Mesenchymal stem cell (in vitro differentiated cells and primary cell): ENCODE results near the gene RBM43.
A peak's percentile ranks its signal among the peaks of the same experiment; 100 is the strongest.

Source experiments
- DNase-seq: peaks from one replicate; pipeline ENCODE4 v3.0.0-alpha.2; 2013
- H2AFZ ChIP-seq: one replicate; pipeline ENCODE4 v1.6.1; 2013; ENCODE audit warnings: low read depth, mild to moderate bottlenecking, control low read depth, inconsistent platforms, low read length, moderate library complexity
- H2AK5ac ChIP-seq: 2 replicates; pipeline ENCODE4 v1.6.1; 2013; ENCODE audit warnings: low read length, moderate library complexity, mild to moderate bottlenecking, inconsistent platforms; ENCODE audit not compliant: severe bottlenecking
- H2BK120ac ChIP-seq: one replicate; pipeline ENCODE4 v1.6.1; 2013; ENCODE audit warnings: low read depth, mild to moderate bottlenecking, inconsistent platforms, low read length, moderate library complexity
- H2BK12ac ChIP-seq, 2 experiments: one replicate each; pipeline ENCODE4 v1.6.1; 2013; ENCODE audit warnings: inconsistent platforms in 2 of 2, low read length in 2 of 2, mild to moderate bottlenecking in 2 of 2, moderate library complexity in 2 of 2, control low read depth in 1 of 2
- H2BK15ac ChIP-seq: one replicate; pipeline ENCODE4 v1.6.1; 2013; ENCODE audit warnings: mild to moderate bottlenecking, low read depth, inconsistent platforms; ENCODE audit not compliant: poor library complexity, severe bottlenecking
- H2BK5ac ChIP-seq: 2 replicates; pipeline ENCODE4 v1.6.1; 2013; ENCODE audit warnings: low read depth, mild to moderate bottlenecking, low read length, control low read depth, inconsistent platforms; ENCODE audit not compliant: poor library complexity, severe bottlenecking
- H3K14ac ChIP-seq, 2 experiments: one replicate each; pipeline ENCODE4 v1.6.1; 2013; ENCODE audit warnings: inconsistent platforms in 2 of 2, low read length in 2 of 2, control low read depth in 1 of 2, mild to moderate bottlenecking in 1 of 2, moderate library complexity in 1 of 2
- H3K18ac ChIP-seq, 2 experiments: one replicate each; pipeline ENCODE4 v1.6.1; 2013; ENCODE audit warnings: inconsistent platforms in 2 of 2, low read length in 2 of 2, control low read depth in 1 of 2, low read depth in 1 of 2, mild to moderate bottlenecking in 1 of 2
- H3K23ac ChIP-seq, 2 experiments: one replicate each; pipeline ENCODE4 v1.6.1; 2013; ENCODE audit warnings: inconsistent platforms in 2 of 2, low read length in 2 of 2, mild to moderate bottlenecking in 2 of 2, moderate library complexity in 2 of 2, control low read depth in 1 of 2
- H3K27ac ChIP-seq: 2 replicates; pipeline ENCODE4 v1.5.1; 2013; ENCODE audit warnings: mild to moderate bottlenecking, moderate library complexity, low read length, control low read depth, inconsistent platforms; ENCODE audit not compliant: poor library complexity, severe bottlenecking
- H3K27me3 ChIP-seq, 2 experiments: 2 replicates each; pipeline versions ENCODE4 v1.6.1 to v1.7.0; 2013; ENCODE audit warnings: low read length in 2 of 2, mild to moderate bottlenecking in 2 of 2, moderate library complexity in 2 of 2, control low read depth in 1 of 2, inconsistent platforms in 1 of 2; ENCODE audit not compliant: control insufficient read depth in 1 of 2, insufficient read depth in 1 of 2
- H3K36me3 ChIP-seq, 2 experiments: 2 replicates each; pipeline versions ENCODE4 v1.6.1 to v1.7.0; 2013; ENCODE audit warnings: low read length in 2 of 2, control low read depth in 1 of 2, inconsistent platforms in 1 of 2, low read depth in 1 of 2, mild to moderate bottlenecking in 1 of 2; ENCODE audit not compliant: insufficient read depth in 2 of 2, control insufficient read depth in 1 of 2
- H3K4ac ChIP-seq, 2 experiments: one replicate each; pipeline ENCODE4 v1.6.1; 2013; ENCODE audit warnings: inconsistent platforms in 2 of 2, low read length in 2 of 2, mild to moderate bottlenecking in 2 of 2, moderate library complexity in 2 of 2, control low read depth in 1 of 2, low read depth in 1 of 2
- H3K4me1 ChIP-seq: 2 replicates; pipeline ENCODE4 v1.6.1; 2013; ENCODE audit warnings: low read depth, low read length, control low read depth; ENCODE audit not compliant: control insufficient read depth, insufficient read depth
- H3K4me2 ChIP-seq: 2 replicates; pipeline ENCODE4 v1.6.1; 2013; ENCODE audit warnings: low read length, mild to moderate bottlenecking, inconsistent platforms; ENCODE audit not compliant: poor library complexity, severe bottlenecking
- H3K4me3 ChIP-seq, 2 experiments: 2 replicates each; pipeline versions ENCODE4 v1.5.1 to v1.7.0; 2013; ENCODE audit warnings: low read length in 2 of 2, mild to moderate bottlenecking in 2 of 2, control low read depth in 1 of 2, low read depth in 1 of 2; ENCODE audit not compliant: insufficient read depth in 1 of 2
- H3K79me1 ChIP-seq: replicated peaks from 2 replicates; pipeline ENCODE4 v1.6.1; 2013; ENCODE audit warnings: mild to moderate bottlenecking, control low read depth, low read length, inconsistent platforms; ENCODE audit not compliant: poor library complexity, severe bottlenecking
- H3K9ac ChIP-seq: 2 replicates; pipeline ENCODE4 v1.7.0; 2013; ENCODE audit warnings: mild to moderate bottlenecking, low read length, moderate library complexity
- H3K9me3 ChIP-seq: 2 replicates; pipeline ENCODE4 v1.7.0; 2013; ENCODE audit warnings: mild to moderate bottlenecking, low read length; ENCODE audit not compliant: control insufficient read depth
- H4K8ac ChIP-seq: one replicate; pipeline ENCODE4 v1.6.1; 2013; ENCODE audit warnings: inconsistent platforms, mild to moderate bottlenecking, low read length, moderate library complexity
- H4K91ac ChIP-seq: one replicate; pipeline ENCODE4 v1.6.1; 2013; ENCODE audit warnings: mild to moderate bottlenecking, low read length, inconsistent platforms
- WGBS: methylation state at CpG from one replicate; pipeline ENCODE4 v1.1.7; 2013; ENCODE audit warnings: mixed read lengths; 5-methylcytosine and 5-hydroxymethylcytosine counted together

Gene RBM43

DNA sequence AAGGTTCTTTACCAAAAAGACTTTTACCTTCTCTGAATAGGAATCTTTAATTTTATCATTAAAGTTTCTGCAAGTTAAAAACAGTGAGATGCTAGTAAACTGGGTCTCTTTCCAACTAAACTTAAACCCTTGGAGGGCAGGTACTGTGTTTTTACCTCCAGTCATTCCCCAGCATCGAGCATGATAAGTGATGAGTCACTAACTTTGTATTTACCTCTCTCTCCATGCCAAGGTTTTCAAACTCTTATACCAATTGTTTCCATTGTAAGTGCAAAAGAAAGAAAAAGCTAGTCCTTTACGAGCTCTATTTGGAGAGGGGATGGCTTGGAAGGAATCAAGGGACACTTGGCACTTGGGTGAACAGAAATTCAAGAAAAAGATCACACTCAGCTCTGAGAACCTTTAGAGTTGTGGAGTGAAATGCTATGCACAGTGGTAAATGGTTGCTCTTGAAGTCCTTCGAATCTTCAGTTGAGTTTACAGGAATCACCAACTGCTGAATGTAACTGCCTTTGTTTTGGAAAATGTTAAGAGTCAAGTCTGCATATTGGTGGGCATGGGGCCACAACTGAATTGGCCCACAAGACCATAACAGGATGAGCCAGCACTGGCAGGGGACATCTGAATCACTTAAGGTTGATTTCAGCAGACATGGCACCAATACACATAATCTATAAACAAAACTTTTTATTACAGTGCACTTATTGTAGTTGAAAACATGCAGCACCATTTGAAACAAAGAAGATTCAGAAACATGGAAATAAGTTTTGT is 8.3 kb upstream of the RBM43 start:
- Histone ChIP-seq H3K14ac (no peak overlapping the region), H2BK15ac (no peak overlapping the region), H3K79me1 (no peaks in the 10 kb centered on the region), H3K9me3 (peaks cover 5% of the 10 kb centered on the region), H3K4me2 (no peak overlapping the region), H2BK12ac (no peak overlapping the region), H2BK5ac (no peak overlapping the region), H3K4me3 (no peak overlapping the region), H3K27ac (no peak overlapping the region), H2AK5ac (no peak overlapping the region), H3K4me1 (no peaks in the 10 kb centered on the region), H3K27me3 (no peaks in the 10 kb centered on the region), H4K8ac (no peak overlapping the region), H3K4ac (no peak overlapping the region), H3K23ac (no peak overlapping the region), H2AFZ (no peak overlapping the region), H3K18ac (no peak overlapping the region), H3K36me3 (peaks cover 0 to 32% of the 10 kb centered on the region in 2 experiments), H3K9ac (no peak overlapping the region), H4K91ac (no peak overlapping the region), H2BK120ac (no peak overlapping the region)
- DNase-seq, result no peak
- 75% methylated on average over 3 of the region's 3 CpGs for WGBS

DNA sequence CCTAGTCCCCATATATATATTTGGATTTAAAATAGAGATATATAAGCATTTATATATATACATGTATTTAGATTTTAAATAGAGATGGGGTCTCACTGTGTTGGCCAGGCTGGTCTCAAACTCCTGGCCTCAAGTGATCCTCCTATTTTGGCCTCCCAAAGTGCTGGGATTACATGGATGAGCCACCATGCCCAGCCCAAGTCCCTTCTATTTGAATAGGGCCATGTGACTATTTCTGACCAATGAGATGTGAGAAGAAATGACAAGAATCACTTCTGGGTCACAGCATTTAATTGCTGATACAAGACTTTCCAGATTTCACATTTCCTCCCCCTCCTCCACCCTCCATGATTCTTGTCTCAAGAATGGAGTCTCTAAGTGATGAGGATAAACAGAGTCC is 6.4 kb upstream of the RBM43 start:
- H3K79me1 ChIP-seq, result no peaks in the 10 kb centered on the region
- H3K9me3 ChIP-seq, result peaks cover 5% of the 10 kb centered on the region
- H2BK120ac ChIP-seq, result no peak overlapping the region
- H3K4me2 ChIP-seq, result no peak overlapping the region
- H3K36me3 ChIP-seq, result peaks cover 0 to 27% of the 10 kb centered on the region in 2 experiments
- no peak overlapping the region for H3K18ac ChIP-seq
- no peak for DNase-seq
- H3K9ac ChIP-seq, result no peak overlapping the region
- no peak overlapping the region for H3K14ac ChIP-seq
- H4K8ac ChIP-seq, result no peak overlapping the region
- H3K4ac ChIP-seq, result no peak overlapping the region
- H3K27me3 ChIP-seq, result no peaks in the 10 kb centered on the region
- H2AFZ ChIP-seq, result peak overlapping the region; percentile 14
- H3K27ac ChIP-seq, result no peak overlapping the region
- no peak overlapping the region for H2BK12ac ChIP-seq
- no peak overlapping the region for H2AK5ac ChIP-seq
- H4K91ac ChIP-seq, result no peak overlapping the region
- no peak overlapping the region for H2BK5ac ChIP-seq
- no peak overlapping the region for H3K4me3 ChIP-seq
- no peak overlapping the region for H2BK15ac ChIP-seq
- peaks cover 2% of the 10 kb centered on the region for H3K4me1 ChIP-seq
- H3K23ac ChIP-seq, result no peak overlapping the region

DNA sequence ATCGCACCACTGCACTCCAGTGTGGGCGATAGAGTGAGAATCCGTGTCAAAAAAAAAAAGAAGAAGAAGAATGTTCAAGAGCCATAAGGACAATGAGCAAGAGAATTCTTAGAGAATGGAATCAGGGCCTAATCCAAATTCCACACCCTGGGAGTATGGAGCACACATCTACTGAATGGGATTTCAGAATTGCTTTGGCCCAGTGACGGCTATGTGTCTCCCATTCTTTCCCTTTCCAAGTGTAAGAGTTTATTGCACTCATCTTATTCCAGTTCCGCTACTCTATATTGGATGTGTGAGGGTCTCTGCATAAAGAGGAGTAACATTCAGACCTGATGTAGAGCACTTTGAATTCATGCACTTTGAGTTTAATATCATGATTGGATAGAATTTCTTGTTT is 5.9 kb upstream of the RBM43 start:
- Histone ChIP-seq H3K4me1 (peaks cover 4% of the 10 kb centered on the region), H3K23ac (no peak overlapping the region), H2AK5ac (no peak overlapping the region), H3K4me3 (no peak overlapping the region), H3K4ac (no peak overlapping the region), H2BK5ac (no peak overlapping the region), H3K36me3 (peaks cover 0 to 23% of the 10 kb centered on the region in 2 experiments), H3K27ac (no peak overlapping the region), H4K8ac (no peak overlapping the region), H3K27me3 (no peaks in the 10 kb centered on the region), H2BK120ac (no peak overlapping the region), H2BK15ac (no peak overlapping the region), H3K14ac (no peak overlapping the region), H3K18ac (no peak overlapping the region), H3K9ac (no peak overlapping the region), H2BK12ac (no peak overlapping the region), H4K91ac (no peak overlapping the region), H3K79me1 (no peaks in the 10 kb centered on the region), H3K9me3 (peaks cover 5% of the 10 kb centered on the region), H3K4me2 (no peak overlapping the region), H2AFZ (no peak overlapping the region)
- 97% methylated on average over 5 of the region's 5 CpGs for WGBS
- no peak for DNase-seq

DNA sequence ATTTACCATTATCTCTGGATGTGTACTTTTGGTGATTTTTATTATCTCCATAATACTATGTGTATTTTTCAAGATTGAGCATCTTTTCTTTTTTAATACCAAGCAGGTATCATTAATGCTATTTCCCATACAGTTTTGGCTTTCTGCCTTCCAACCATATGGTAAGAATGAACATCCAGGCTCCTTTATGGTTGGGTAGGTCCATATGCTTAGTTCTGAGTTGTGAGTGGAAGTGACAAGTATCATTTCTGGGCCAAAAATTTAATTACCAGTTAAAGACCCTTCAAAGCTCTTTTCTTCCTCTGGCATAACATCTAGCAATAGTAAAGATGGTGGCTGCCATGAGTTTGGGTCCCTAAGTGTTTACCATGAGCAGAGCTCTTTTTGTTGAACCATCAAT is 4.3 kb upstream of the RBM43 start:
- H3K4ac ChIP-seq, result no peak overlapping the region

More for the DNA sequence above, 4.3 kb upstream of the RBM43 start:
- no peak overlapping the region for H2AK5ac ChIP-seq
- H3K4me2 ChIP-seq, result no peak overlapping the region
- H3K18ac ChIP-seq, result no peak overlapping the region
- no peak overlapping the region for H3K23ac ChIP-seq
- no peak overlapping the region for H3K4me3 ChIP-seq
- H3K14ac ChIP-seq, result no peak overlapping the region
- no peak overlapping the region for H3K27ac ChIP-seq
- no peak for DNase-seq
- no peak overlapping the region for H2BK5ac ChIP-seq
- H2BK15ac ChIP-seq, result no peak overlapping the region
- H4K91ac ChIP-seq, result no peak overlapping the region
- no peak overlapping the region for H2BK120ac ChIP-seq
- no peak overlapping the region for H3K9ac ChIP-seq
- H2BK12ac ChIP-seq, result no peak overlapping the region
- no peak overlapping the region for H4K8ac ChIP-seq
- H2AFZ ChIP-seq, result no peak overlapping the region
- peaks cover 5% of the 10 kb centered on the region for H3K9me3 ChIP-seq
- peaks cover 0 to 13% of the 10 kb centered on the region in 2 experiments for H3K36me3 ChIP-seq
- H3K79me1 ChIP-seq, result no peaks in the 10 kb centered on the region
- H3K4me1 ChIP-seq, result peaks cover 9% of the 10 kb centered on the region
- H3K27me3 ChIP-seq, result no peaks in the 10 kb centered on the region
